WERI-Rb-1 (cell line): ENCODE data around the gene CCN6.

Source experiments
- DNase-seq: peaks from one replicate; pipeline ENCODE4 v3.0.0-alpha.2; 2020
- H3K27ac ChIP-seq: fragments of 250-450 bp; sonication (Bioruptor Pico); 2 replicates; pipeline ENCODE4 v1.5.1; 2020; ENCODE audit warnings: mild to moderate bottlenecking, moderate library complexity
- H3K27me3 ChIP-seq: fragments of 250-450 bp; sonication (Bioruptor Pico); 2 replicates; pipeline ENCODE4 v1.5.1; 2021; ENCODE audit warnings: mild to moderate bottlenecking, low read depth, moderate library complexity; ENCODE audit not compliant: insufficient read depth, severe bottlenecking
- H3K36me3 ChIP-seq: fragments of 250-450 bp; sonication (Bioruptor Pico); 2 replicates; pipeline ENCODE4 v1.5.1; 2020; ENCODE audit warnings: mild to moderate bottlenecking, moderate library complexity
- H3K4me3 ChIP-seq: 2 replicates; pipeline ENCODE4 v1.5.1; 2011; ENCODE audit warnings: low read depth, mild to moderate bottlenecking, control low read depth, low read length
- H3K9me3 ChIP-seq: fragments of 250-450 bp; sonication (Bioruptor Pico); 2 replicates; pipeline ENCODE4 v1.5.1; 2021; ENCODE audit warnings: mild to moderate bottlenecking, moderate library complexity; ENCODE audit not compliant: severe bottlenecking
- TF ChIP-seq, protein P1 (sequence below): IDR thresholded peaks from 2 replicates; pipeline ENCODE4 v1.5.1; 2011; ENCODE audit warnings: low read depth, mild to moderate bottlenecking, control low read depth, inconsistent platforms, low read length

CCN6 gene

DNA sequence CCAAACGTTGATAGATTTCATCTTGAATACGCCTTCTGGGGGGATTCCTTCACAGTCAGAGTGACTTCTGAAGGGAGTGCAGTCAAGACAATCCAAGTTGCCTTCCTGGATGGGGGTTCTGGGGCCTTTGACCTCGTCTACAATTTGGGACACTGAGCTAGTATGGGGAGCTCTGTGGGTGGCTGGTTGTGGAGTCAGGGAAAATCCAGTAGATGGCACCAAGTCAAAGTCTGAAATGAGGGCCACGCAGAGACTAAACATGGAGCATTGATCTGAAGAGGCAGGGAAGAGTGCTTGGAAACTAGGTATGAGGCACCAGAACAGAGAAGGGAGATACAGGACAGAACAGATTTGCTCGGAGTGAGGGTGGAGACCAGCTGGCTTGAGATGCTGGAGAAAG, 43.6 kb upstream of the CCN6 start:
- Histone ChIP-seq H3K4me3 (no peak overlapping the region), H3K27ac (no peak overlapping the region), H3K9me3 (no peaks in the 10 kb centered on the region), H3K27me3 (no peaks in the 10 kb centered on the region), H3K36me3 (no peaks in the 10 kb centered on the region)
- DNase-seq: no peak
- TF ChIP-seq, protein P1, sequence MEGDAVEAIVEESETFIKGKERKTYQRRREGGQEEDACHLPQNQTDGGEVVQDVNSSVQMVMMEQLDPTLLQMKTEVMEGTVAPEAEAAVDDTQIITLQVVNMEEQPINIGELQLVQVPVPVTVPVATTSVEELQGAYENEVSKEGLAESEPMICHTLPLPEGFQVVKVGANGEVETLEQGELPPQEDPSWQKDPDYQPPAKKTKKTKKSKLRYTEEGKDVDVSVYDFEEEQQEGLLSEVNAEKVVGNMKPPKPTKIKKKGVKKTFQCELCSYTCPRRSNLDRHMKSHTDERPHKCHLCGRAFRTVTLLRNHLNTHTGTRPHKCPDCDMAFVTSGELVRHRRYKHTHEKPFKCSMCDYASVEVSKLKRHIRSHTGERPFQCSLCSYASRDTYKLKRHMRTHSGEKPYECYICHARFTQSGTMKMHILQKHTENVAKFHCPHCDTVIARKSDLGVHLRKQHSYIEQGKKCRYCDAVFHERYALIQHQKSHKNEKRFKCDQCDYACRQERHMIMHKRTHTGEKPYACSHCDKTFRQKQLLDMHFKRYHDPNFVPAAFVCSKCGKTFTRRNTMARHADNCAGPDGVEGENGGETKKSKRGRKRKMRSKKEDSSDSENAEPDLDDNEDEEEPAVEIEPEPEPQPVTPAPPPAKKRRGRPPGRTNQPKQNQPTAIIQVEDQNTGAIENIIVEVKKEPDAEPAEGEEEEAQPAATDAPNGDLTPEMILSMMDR: no peak

DNA sequence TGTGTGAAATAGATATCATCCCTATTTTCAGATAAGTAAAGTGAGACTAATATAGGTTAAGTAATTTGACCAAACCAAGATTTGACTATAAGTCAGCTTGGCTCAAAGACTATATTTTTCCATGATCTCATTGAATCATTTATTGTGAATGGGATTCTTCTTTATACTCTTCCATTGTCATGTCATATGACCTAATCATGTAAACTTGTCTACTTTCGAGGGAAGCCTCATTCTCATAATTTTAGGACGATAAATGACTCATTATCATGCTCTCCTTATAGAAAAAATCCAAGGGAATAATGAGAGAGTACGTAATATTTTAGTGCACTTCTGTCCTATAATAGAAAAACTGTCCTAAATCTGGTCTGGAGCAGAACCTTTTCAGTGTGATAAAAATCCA, 40.9 kb upstream of the CCN6 start:
- no peaks in the 10 kb centered on the region for H3K36me3 ChIP-seq
- DNase-seq: no peak
- no peak overlapping the region for H3K27ac ChIP-seq
- TF ChIP-seq, protein P1: no peak
- H3K9me3 ChIP-seq: no peaks in the 10 kb centered on the region
- no peak overlapping the region for H3K4me3 ChIP-seq
- H3K27me3 ChIP-seq: no peaks in the 10 kb centered on the region

DNA sequence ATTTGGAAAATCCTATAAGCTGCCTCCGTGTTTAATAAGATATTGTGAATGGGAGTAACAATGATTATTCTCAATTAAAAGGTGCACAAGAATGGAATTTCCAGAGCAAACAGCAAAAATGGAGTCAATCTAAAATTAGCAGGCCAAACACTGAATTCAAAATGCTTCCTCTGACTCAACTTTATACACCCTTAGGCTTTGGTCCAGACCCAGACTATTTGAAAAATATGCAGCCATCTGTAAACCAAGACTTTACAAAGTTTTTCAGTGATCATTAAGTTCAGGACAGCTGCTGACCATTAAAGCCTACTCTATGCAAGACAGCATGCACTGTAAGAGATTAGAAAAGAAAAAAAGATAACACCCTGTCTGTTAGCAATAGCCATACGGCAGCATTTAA, 39.4 kb upstream of the CCN6 start:
- no peak overlapping the region for H3K27ac ChIP-seq
- DNase-seq: no peak
- TF ChIP-seq, protein P1: no peak
- no peak overlapping the region for H3K4me3 ChIP-seq
- H3K9me3 ChIP-seq: no peaks in the 10 kb centered on the region
- H3K27me3 ChIP-seq: no peaks in the 10 kb centered on the region
- no peaks in the 10 kb centered on the region for H3K36me3 ChIP-seq

DNA sequence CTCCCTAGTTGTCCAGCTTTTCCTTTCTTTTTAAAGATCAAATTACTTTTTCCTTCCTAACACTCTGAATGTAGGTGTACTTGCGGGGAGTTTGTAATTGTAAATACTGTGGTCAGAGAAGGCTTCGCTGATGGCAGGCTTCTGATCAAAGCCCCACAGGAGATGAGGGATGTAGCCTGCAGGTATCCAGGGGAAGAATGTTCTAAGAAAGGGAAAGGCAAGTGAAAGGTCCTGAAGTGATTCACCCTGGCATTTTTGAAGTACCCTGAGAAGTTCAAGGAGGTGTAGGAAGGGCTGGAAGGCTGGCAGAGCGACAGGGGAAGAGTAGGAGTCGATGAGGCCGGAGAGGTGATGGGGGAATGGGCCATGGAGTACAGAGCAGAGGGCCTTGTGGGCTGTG, 38.2 kb upstream of the CCN6 start:
- Histone ChIP-seq H3K4me3 (no peak overlapping the region), H3K27ac (no peak overlapping the region), H3K36me3 (no peaks in the 10 kb centered on the region), H3K9me3 (no peaks in the 10 kb centered on the region), H3K27me3 (no peaks in the 10 kb centered on the region)
- TF ChIP-seq, protein P1: no peak
- DNase-seq: no peak

DNA sequence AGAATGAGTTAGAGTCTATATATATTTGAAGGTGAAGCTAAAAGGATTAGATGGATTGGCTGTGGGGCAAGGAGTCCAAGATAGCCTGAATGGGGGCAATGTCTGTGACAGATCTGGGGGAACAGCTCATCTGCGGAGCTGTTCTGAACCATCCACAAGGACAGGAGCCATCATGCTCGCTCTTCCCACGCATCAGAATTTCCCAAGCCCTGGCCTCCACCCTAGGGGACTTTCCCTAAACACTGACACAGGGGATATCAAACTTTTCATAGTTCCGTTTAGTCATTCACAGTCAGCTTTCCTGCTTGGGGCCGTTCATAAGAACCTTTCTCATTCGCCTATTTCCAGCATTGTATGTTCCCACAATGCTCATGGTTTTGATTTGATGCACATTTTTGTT, 37.6 kb upstream of the CCN6 start:
- Histone ChIP-seq H3K27me3 (no peaks in the 10 kb centered on the region), H3K9me3 (no peaks in the 10 kb centered on the region), H3K27ac (no peak overlapping the region), H3K36me3 (no peaks in the 10 kb centered on the region), H3K4me3 (no peak overlapping the region)
- TF ChIP-seq, protein P1: no peak
- DNase-seq: no peak

DNA sequence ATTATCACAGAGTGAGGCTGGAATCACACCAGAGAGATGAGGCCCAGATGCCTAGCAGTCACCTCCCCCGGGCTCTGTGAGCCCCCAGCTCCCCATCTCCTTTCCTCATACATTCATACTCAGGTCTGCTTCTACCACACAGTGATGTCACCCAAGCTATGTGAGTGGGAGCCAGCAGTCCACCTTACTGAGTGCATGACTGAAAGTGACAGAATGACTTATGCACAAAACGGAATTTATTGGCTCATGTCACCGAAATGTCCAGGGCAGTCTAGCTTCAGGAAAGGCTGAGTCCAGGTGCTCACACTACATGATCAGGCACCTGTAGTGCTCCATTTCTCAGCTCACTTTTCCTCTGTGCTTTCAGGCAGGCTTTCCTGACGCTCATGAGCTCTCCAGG, 36.7 kb upstream of the CCN6 start:
- no peaks in the 10 kb centered on the region for H3K36me3 ChIP-seq
- no peak overlapping the region for H3K4me3 ChIP-seq
- no peak overlapping the region for H3K27ac ChIP-seq
- no peaks in the 10 kb centered on the region for H3K27me3 ChIP-seq
- TF ChIP-seq, protein P1: no peak
- no peaks in the 10 kb centered on the region for H3K9me3 ChIP-seq
- no peak for DNase-seq
